GM19324 (cell line): ENCODE results near the gene ADGRB3.
"Not testable (repeated sequence)": the region's sequence is repeated elsewhere in the genome, so short reads cannot be mapped to it uniquely, and the experiment has no call there.

ENCODE experiments used
- ATAC-seq: cut with Tn5 transposase; IDR thresholded peaks from one replicate; pipeline ENCODE4 v1.9.1; 2021; ENCODE audit warnings: mild to moderate bottlenecking, moderate library complexity; ENCODE audit not compliant: unreplicated experiment, low FRiP score

Gene ADGRB3

DNA sequence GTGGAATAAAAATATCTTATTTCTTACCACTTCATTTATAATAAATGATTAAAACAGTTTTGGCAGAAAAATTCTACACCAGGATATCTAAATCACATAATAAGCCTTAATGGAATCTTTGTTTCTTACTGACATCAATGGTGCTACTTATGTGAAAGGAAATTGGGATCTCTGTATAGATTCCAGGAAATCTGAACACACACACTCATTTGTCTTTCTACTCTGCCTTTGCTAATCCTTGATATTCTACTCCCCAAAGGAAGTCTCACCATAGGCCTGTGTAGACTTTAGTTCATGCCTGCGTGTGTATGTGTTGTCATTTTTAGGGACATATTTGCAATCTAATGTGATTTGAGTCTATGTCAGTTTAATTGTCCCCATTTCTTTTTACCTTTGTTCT is 7.9 kb downstream of the ADGRB3 start:
- ATAC-seq, result no peak

DNA sequence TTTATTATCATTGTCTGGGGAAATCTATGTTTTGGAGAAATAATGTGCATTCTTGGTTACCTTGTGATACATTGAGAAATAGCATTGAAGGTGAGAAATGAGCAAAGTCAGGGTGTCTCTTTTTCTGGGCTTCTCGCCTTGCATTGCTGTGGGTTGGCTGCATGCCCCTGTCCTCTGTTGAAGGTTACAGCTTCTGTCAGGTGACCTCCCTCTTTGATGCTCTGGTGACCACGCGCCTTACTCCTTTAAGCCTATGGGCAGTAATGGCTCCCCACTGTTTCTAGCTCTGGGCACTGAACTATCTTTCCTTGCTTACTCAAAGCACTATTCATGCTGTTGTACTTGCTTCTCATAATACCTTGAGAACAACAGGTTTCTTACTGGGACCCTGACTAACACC is 14.6 kb downstream of the ADGRB3 start:
- no peak for ATAC-seq

DNA sequence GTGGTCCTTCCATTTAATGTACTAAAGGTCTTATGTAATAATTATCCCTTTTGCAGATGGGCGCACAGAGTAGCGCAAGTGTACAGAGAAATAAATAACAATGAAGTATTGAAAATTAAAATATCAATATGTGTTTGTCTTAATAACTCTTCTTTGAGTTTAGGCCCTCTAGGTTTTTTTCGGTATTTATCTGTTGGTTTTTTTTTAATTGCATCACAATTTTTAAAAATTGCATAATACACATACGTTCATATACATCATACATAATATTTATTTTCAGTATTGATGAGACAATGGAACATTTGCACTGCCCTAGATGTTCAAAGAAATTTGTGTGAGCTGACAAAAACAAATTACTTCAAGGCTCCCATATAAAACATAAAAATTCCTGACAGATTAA is 15.1 kb downstream of the ADGRB3 start:
- ATAC-seq, result no peak

DNA sequence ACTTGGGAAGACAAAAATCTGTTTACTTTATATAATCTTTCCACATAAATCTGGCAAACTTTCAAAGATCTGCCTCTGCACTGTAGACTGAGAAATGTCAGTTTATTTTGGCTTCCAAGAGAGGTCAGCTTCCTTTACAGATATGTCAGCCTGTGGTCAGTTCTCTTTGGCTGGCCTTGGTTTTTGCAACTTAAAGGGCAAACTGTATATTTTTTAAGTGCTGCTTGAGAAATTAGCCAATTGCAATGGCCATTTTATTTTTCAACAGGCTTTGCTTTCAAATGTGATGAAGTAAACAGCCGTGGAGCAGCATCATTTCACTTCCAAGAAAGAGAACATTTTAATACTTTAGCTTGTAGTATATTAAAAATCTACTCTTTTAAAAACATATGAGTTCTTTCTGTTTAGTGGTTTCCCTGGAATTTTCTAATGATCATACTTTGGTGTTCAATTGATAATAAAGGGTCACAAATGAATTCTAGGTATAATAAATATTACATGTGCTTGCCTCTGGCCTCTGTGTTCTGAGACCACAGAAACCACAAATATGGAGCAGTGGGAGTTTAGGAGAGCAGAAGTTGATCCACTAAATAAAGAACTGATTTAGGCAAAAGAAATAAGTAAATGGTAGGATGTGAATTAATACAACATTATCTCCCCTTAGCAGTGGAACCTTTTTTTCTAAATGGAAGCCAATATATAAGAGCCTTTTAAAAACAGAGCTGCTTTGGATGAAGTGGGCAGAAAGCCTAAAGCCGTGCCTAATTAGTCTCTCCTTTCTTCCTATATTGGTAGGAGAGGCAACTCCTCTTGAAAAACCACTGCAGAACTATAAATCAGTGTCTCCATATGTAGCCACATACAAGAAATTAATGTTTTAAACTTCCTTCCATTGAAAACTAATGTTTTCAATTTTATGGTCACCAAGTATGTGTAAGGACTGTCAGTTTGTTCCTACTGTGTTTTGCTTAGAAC is 16.2 kb downstream of the ADGRB3 start:
- no peak for ATAC-seq

DNA sequence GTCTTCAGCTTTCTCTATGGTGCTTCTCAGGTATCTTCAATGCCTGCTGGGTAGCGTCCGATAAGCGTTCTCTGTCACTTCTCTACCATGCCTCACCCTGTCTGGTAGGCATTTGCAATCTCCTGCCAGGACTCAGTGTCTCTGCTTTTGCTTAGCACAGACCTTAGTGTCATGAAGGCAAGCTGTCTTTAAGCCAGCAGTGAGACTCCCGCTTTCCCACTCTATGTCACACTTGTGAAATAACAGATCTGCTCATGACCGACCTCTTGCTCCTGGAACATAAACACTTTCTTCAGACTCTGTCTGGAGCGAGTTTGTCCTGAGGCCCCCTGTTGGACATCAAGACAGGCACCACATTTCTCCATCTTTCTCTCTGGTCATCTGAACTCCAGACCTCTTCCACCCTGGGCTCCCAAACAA is 17.0 kb downstream of the ADGRB3 start:
- no peak for ATAC-seq

DNA sequence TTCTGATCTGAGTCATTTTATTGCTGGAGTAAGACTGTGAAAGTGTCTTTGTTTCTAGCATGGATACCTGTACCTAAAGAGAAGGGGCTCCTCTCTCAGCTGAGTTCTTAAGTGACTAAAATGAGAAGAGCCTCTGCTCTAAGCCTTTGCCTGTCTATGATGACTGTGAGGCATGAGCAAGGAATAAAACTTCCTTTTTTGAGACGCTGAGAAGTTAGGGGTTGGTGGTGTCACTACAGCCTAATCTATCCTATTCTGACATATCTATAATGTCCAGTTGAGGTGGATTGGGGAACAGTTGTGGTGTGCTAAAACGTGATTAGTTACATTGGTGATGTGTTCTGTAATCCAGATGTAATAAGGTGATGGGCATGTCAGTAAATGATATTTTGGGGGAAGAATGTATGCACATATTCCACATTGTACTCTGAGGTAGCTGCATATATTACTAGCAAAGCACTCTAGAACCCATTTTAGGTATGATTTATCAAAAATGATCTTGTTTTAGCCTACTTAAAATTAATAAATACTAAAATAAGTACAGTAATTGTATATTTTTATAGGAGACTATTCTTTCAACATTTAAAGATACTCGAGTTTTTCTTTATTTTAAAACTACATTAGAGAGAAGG is 18.1 kb downstream of the ADGRB3 start:
- ATAC-seq, result no peak

DNA sequence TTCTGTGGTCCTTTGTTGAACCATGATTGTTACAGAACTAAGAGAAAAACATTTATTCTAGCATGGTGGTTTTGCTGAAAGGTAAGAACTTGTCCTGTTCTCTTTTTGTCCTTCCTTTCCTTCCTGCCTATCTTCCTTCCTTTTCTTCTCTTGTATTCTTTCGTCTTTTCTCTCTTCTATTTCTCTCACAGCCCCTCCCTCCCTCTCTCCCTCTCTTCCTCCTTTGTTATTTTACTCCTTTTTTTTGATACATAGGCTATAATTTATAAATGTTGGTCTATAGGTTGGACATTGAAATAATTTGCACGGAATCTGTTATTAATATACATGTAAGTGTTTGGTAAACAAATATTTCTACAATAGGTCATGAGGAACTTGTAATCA is 18.6 kb downstream of the ADGRB3 start:
- ATAC-seq, result no peak

DNA sequence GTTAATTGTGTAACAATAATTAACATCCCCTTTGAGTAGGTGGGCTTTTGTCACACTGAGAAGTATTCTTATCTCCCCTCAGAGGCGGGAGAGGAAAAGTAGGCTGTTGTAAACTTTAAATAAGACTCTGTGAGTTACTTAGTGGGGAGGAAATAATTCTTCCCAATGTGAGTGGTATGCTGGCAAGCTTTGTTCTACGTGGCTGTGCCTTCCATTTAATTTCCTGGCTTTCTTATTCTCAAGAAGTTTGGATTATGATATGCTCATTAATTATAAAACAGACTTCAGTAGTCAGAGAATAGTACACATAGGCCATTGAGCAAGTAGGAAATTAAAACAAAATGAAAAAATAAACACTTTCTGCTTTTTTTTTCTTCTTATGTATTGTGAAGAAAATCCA is 19.1 kb downstream of the ADGRB3 start:
- ATAC-seq, result no peak

DNA sequence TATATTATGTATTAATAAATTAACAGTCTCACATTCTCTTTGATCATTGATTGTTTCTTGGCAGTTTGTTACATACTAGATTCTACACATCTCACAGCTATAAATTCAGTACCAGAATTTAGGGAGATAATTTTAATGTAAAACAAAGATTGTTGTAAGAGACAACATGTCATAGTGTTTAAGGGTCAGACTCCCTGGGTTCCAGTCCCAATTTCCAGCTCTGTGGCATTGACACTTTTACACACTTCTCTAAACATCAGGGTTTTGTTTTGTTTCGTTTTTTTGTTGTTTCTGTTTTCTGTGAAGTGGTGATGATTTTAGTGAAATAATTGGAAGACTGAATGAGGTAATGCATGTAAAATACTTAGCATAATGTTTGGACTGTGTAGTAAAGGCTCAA is 19.9 kb downstream of the ADGRB3 start:
- no peak for ATAC-seq

DNA sequence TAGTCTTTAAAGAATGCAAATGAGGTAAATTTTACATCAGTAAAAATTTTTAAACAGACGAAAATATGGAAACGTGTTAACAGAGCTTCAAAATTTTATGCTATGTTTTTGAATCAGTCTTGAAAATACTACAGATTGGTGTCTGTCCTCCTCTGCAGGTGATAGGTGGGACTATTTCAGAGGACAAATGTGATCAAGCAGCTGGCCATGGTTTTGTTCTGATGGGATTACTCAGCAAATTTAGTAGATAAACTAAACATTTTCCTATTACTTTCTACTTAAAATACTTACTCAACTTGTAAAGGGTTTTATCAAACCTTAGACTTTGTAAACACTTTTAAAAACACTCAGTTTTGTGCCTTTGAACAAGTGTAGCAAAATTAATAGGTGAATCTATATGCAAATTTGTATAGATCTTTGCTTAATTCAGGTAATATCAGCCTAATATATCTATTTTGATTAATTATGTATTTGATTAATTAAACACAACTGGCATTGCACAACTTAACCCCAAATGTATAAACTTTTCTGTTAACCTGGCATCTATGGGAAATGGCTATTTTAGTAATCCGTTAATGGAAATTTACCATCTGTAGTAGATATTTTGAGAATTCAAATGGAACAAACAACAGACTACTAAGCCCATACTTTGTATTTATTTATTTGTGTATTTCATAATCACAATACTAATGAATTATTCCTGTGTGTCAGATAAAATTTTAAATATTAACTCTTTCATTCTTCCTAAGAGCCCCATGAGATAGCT is 22.5 kb downstream of the ADGRB3 start:
- ATAC-seq, result no peak

DNA sequence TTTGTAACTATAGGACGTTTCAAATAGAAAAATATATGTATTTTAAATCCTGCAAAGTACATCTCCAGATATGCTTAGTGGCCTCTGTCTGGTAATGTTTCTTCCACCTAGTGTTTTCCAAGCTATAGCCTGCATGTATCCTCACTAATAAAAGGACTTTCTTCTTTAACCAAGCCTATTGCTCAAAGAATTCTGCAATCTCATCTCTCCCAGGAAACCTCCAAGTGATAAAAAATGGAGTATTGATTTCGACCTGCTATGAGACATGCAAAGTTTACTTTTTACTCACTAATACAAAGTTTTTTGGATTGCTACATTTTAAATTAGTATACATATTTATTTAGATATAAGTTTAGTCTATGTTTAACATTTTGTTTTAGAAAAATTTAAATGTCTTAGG is 23.3 kb downstream of the ADGRB3 start:
- no peak for ATAC-seq

DNA sequence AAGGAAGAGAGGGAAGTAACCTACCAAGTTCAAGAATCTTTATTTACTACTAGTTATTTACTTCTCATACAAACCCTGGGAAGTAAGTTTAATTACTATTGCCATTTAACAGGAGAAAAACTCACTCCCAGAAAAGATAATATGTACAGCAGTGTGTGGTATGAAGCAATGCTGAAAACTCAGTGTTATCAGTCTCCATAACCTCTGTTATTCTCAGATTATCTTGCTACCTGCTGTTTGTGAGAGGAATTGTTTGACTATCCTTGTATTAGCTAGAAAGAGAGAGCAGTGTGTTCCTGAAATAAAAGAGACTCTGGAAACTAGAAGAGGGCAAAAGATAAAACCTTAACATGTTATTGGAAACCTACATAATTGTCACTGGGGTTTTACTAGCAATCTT is 38.2 kb downstream of the ADGRB3 start:
- no peak for ATAC-seq

DNA sequence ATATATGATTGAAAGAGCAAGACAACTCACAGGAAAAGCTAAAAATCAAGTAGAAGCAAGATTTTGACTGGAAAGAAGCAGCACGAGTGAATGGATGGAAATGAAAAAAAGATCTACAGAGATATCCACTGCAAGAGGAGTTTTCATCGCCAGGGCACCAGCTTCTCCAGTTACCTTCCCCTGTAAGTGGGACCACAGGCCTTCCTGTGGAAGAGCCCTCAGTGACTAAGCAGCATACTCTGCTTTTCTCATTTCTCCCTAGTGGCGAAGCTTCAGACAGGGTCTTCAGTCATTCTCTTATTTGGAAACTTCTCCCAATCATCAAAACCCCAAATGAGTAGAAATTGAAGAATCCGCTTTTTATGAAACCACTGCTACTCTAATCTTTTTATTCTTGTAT is 40.5 kb downstream of the ADGRB3 start:
- ATAC-seq, result no peak

DNA sequence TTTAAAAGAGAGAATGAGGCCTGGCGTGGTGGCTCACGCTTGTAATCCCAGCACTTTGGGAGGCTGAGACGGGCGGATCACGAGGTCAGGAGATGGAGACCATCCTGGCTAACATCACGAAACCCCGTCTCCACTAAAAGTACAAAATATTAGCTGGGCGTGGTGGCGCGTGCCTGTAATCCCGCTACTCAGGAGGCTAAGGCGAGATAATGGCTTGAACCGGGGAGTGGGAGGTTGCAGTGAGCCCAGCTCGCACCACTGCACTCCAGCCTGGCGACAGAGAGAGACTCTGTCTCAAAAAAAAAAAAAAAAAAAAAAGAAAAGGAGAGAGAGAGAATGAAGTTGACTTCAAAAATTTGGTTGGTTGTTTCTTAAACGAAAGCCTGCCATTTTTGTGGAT is 41.0 kb downstream of the ADGRB3 start:
- ATAC-seq, result not testable (repeated sequence)

DNA sequence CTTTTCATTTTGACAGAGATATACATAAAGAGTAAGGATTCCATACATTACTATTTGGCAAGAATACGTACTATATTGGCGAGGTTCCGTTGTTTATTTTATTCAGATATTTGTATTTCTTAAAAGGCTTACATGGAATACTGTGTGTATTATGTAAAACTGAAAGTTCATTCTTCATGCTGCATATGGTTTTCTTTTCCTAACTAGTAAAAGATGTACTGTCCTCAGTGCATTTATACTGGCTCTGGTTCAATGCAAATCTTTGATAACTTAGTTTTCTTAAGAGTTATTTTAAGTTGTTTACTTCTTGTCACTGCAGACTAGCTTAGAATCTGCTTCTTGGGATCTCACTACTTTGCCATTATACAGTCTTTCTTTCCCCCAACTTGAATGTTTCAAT is 42.0 kb downstream of the ADGRB3 start:
- ATAC-seq, result no peak

DNA sequence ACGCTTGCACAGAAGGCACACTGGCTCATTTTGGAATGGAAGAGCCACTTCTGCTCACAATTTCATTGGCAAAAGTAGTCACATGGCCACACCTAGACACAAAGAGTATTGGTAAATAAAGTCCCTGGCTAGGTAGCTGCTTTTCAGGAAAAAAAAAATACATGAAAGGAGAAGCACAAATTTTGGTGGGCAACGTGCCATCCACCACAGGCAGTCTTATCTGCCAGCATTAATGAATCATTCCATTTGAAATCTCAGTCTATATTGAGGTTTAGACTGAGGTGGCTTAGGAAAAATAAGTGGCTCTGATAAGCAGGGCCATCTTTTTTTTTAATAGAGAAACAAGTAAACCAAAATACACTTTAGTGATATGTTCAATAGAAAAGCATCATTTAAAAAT is 44.3 kb downstream of the ADGRB3 start:
- ATAC-seq, result no peak

DNA sequence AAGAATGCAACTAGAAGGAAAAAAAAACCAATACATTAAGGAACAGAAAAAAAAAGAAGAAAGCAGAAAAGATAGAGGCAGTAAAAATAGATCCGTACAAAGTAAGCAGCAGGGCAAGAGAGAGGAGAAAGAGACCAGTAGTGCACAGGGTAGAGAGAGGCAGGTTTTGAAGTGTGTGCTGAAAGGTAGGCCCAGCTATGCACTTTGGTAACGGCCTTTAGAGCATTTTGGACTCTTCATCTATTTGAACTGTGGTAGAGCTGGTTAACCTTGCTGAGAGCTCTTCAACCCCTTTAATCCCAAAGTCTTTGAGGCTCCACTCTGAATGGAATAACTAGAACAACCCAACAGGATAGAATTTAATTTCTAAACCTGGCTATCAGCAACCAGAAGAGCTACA is 45.2 kb downstream of the ADGRB3 start:
- ATAC-seq, result no peak

DNA sequence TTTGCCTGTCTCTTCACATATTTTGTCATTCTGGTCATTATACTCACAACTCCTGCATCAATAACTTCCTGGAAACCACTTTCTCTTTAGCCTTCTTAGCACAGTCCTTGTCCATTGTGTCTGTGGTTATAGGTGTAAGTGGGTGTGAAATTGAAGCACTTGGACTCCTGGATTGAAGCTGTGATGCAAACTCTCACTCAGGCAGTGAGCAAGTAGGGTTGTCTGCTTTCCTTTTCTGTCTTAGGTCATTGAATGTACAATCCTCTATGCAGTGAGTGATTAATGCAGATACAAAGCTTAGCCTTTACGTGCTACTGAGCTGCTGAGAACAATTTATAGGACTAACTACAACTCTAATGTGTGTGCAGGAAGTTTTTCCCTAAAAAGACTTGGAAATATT is 54.8 kb downstream of the ADGRB3 start:
- ATAC-seq, result no peak

DNA sequence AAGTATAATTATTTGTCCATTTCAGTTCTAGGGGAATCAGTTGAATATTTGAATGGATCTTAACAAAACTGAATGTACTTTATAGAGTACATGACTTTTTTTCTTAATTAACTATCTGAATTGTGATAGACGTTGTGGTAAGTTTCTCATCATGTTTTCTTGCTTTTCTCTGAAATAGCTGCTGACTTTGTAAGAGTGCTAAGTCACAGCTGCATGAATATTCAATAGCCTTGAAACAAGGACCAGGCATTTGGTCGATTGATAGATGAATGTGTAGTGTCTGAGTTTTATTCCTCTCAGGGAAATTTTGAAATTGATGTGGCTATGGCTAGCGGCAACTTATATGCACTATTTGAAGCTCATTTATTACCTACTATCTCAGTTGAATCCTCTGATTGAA is 56.0 kb downstream of the ADGRB3 start:
- ATAC-seq, result no peak

DNA sequence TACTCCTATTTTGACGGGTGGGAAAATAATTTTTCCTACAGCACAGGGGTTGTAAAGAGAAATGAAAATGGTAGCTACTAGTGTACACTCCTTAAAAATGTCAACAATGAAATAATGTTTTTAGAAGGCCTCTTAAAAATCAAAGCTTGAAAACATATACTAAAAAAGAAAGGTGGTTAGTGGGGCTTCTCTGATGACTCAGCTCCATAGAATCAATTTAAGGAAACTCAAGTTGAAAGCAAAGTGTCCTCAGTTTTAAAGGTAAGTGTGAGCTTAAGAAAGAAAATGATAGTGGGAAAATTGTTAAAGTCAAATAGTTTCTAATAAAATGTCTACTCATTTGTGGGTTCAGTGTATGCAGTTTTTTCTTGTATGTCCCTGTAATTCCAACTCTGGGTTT is 58.2 kb downstream of the ADGRB3 start:
- ATAC-seq, result no peak

DNA sequence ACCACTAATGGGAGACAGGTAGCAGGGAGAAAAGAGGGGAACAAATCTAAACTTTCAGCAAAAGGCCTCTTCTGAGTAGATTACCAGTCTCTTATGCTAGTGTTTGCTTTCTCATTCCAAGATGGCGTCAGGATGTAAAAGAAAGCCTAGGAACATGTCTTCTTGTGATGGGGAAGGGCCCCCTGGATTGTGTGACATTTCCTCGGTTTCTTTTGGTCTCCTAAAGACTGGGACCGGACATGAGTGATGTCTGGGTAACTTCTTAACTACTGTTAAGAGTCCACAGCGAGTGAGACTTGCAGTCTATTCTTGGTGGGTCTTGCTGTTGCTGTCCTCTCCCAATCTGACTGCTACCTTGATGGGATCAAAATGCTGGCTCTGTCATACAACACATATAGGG is 60.3 kb downstream of the ADGRB3 start:
- no peak for ATAC-seq
